T-cell (primary cell): ENCODE measurements around the gene ABO. TPM values are rescaled to one million over a fixed set of nuclear protein-coding genes. Genes with fewer than 3 reads are reported as not detected.
"Not testable (repeated sequence)": the region's sequence is repeated elsewhere in the genome, so short reads cannot be mapped to it uniquely, and the experiment has no call there.

ENCODE experiments used
- ATAC-seq, 4 experiments: fragments of 200-7000 bp in 3 of 4; fragments of 150-1000 bp in 1 of 4; cut with Tn5 transposase; replicated peaks in 1 of 4; 1 replicate in 3 of 4; 2 replicates in 1 of 4; pipeline ENCODE4 v1.10.0; 2021; ENCODE audit warnings: moderate library complexity in 3 of 4, mild to moderate bottlenecking in 2 of 4, moderate number of reproducible peaks in 1 of 4
- CTCF ChIA-PET, 2 donors: fragments of 300-600 bp; sonication (Branson Sonifier 250); formaldehyde crosslinking; loops; one replicate each; lab custom pipeline; 2022; ENCODE audit warnings: antibody characterized with exemption in 2 of 2; lab: Charles Lee
- POLR2A ChIA-PET, 2 donors: fragments of 300-600 bp; sonication (Branson Sonifier 250); formaldehyde crosslinking; loops; one replicate each; lab custom pipeline; 2022; ENCODE audit warnings: antibody characterized with exemption in 2 of 2; lab: Charles Lee
- DNase-seq, 35 experiments: peaks; one replicate each; pipeline versions ENCODE4 v3.0.0 to v3.0.0-alpha.2; 2013 to 2023
- H3K27ac ChIP-seq: one replicate; pipeline ENCODE4 v1.5.1; 2013; ENCODE audit warnings: low read length
- H3K27me3 ChIP-seq, 2 experiments: replicated peaks in 1 of 2; 1 replicate in 1 of 2; 2 replicates in 1 of 2; pipeline versions ENCODE4 v1.6.1 to v1.7.0; 2013; ENCODE audit warnings: low read length in 1 of 2, mixed read lengths in 1 of 2; ENCODE audit not compliant: control insufficient read depth in 2 of 2, insufficient read depth in 2 of 2; ENCODE audit errors: extremely low read depth in 1 of 2
- H3K36me3 ChIP-seq, 2 donors: 1 replicate in 1 of 2; 2 replicates in 1 of 2; pipeline versions ENCODE4 v1.6.1 to v1.7.0; 2013; ENCODE audit warnings: low read length in 1 of 2; ENCODE audit not compliant: control insufficient read depth in 2 of 2, insufficient read depth in 1 of 2; ENCODE audit errors: extremely low read depth in 1 of 2
- H3K4me1 ChIP-seq, 2 experiments: 1 replicate in 1 of 2; 2 replicates in 1 of 2; pipeline versions ENCODE4 v1.6.1 to v1.7.0; 2013; ENCODE audit warnings: low read length in 2 of 2, mixed read lengths in 1 of 2; ENCODE audit not compliant: insufficient read depth in 2 of 2, control insufficient read depth in 1 of 2; ENCODE audit errors: extremely low read depth in 1 of 2
- H3K4me3 ChIP-seq, 2 donors: 1 replicate in 1 of 2; 2 replicates in 1 of 2; pipeline versions ENCODE4 v1.5.1 to v1.7.0; 2013; ENCODE audit warnings: mild to moderate bottlenecking in 2 of 2, low read length in 1 of 2, moderate library complexity in 1 of 2; ENCODE audit not compliant: control insufficient read depth in 1 of 2; ENCODE audit errors: extremely low read depth in 1 of 2
- H3K9me3 ChIP-seq: 2 replicates; pipeline ENCODE4 v1.7.0; 2013
- H3K27ac Mint-ChIP-seq, 2 donors: one replicate each; pipeline ENCODE4 v1.8.0; 2020 to 2021; ENCODE audit warnings: mild to moderate bottlenecking in 2 of 2, mixed read lengths in 2 of 2
- H3K27me3 Mint-ChIP-seq, 2 donors: one replicate each; pipeline ENCODE4 v1.8.0; 2021 to 2022; ENCODE audit warnings: mixed read lengths in 2 of 2
- H3K36me3 Mint-ChIP-seq: one replicate; pipeline ENCODE4 v1.8.0; 2021; ENCODE audit warnings: mixed read lengths
- H3K4me1 Mint-ChIP-seq, 3 donors: one replicate each; pipeline ENCODE4 v1.8.0; 2020 to 2022; ENCODE audit warnings: mixed read lengths in 3 of 3, mild to moderate bottlenecking in 1 of 3
- H3K4me3 Mint-ChIP-seq, 3 donors: one replicate each; pipeline ENCODE4 v1.8.0; 2020 to 2022; ENCODE audit warnings: mild to moderate bottlenecking in 3 of 3, mixed read lengths in 3 of 3, moderate library complexity in 3 of 3
- H3K9me3 Mint-ChIP-seq, 3 donors: one replicate each; pipeline ENCODE4 v1.8.0; 2020 to 2022; ENCODE audit warnings: mixed read lengths in 3 of 3
- WGBS: methylation state at CpG from one replicate; pipeline ENCODE4 v1.1.5; 2013; ENCODE audit warnings: missing lambda C conversion rate; ENCODE audit not compliant: insufficient coverage; 5-methylcytosine and 5-hydroxymethylcytosine counted together
- total RNA-seq, 35 experiments: library from RNA in 6 of 35; stranded (reverse) in 6 of 35; fragments of 120-200 nt in 1 of 35; gene quantifications; one replicate each; pipeline versions ENCODE4 v1.2.1 to v1.2.4 and lab custom pipeline; 2013 to 2026

Gene ABO
- total RNA-seq, 5 donors from 2014 or later (not counting 1 experiment from before 2014, with no cell fraction given), result 0.06 to 1.8 (median 0.37) TPM; not detected in 1

DNA sequence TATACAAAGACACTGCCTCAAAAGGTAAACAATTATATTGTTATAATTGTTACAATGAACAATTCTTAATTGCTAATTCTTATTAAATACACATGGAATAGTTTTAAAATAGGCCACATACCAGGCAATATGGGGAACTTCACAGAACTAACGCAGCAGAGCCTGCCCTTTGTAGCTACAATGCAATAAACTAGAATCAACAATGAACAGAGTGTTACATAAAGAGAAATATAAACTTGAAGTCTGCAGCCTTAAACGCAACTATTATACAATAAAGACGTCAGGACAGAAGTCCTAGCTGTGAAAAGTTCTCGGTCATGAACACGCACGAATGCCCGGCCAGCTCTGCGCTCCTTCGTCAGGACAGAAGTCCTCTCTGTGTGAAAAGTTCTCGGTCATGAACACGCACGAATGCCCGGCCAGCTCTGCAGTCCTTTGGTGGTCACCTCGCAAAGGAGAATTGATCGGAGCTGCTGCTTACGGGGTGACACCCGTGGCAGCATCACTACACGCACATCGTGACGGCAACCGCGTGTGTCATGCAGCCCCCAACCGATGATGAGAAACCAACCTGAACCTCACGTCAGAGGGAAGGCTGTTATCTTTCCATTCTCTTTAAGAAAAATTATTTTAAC, 43.0 kb downstream of the ABO start:
- 92% methylated on average over 20 of the region's 24 CpGs for WGBS
- ATAC-seq, H3K9me3 ChIP-seq, H3K36me3 ChIP-seq, H3K27ac Mint-ChIP-seq, H3K4me1 Mint-ChIP-seq, H3K9me3 Mint-ChIP-seq, H3K36me3 Mint-ChIP-seq, H3K4me1 ChIP-seq, H3K4me3 ChIP-seq, DNase-seq, H3K4me3 Mint-ChIP-seq, H3K27ac ChIP-seq, POLR2A ChIA-PET, H3K27me3 Mint-ChIP-seq, CTCF ChIA-PET: not testable (repeated sequence)
- H3K27me3 ChIP-seq, result peaks cover 0 to 30% of the 10 kb centered on the region in 2 experiments

DNA sequence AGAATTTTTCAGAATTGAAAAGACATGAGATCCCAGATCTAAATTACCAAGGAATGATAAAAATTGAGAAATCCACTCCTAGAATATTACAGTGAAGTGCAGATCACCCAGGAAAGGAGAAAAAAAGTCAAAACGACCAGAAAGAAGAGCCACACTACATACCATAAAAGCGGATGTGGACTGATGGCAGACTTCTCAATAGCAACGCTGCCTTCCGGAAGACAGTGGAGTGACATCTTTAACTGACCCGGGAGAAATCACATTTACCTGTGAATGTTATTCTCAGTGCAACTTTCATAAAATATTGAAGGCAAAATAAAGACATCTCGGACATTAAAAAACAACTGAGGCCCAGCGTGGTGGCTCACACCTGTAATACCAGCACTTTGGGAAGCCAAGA, 44.5 kb downstream of the ABO start:
- 82% methylated on average over 5 of the region's 7 CpGs for WGBS
- H3K4me3 Mint-ChIP-seq, H3K4me1 ChIP-seq, H3K36me3 Mint-ChIP-seq, H3K4me1 Mint-ChIP-seq, H3K27ac ChIP-seq, H3K27ac Mint-ChIP-seq, DNase-seq, H3K27me3 Mint-ChIP-seq, H3K9me3 Mint-ChIP-seq, H3K36me3 ChIP-seq, H3K9me3 ChIP-seq, POLR2A ChIA-PET, ATAC-seq, CTCF ChIA-PET, H3K4me3 ChIP-seq: not testable (repeated sequence)
- peaks cover 0 to 30% of the 10 kb centered on the region in 2 experiments for H3K27me3 ChIP-seq

GRCh38 chr9:133230093-133230492, 44.9 kb downstream of the ABO start:
- WGBS, result 90% methylated on average over 4 of the region's 5 CpGs
- Mint-ChIP-seq H3K27ac (no peak overlapping the region), H3K9me3 (no peaks in the 10 kb centered on the region), H3K27me3 (peaks cover 0 to 3% of the 10 kb centered on the region in 2 donors), H3K4me3 (no peak overlapping the region), H3K36me3 (no peaks in the 10 kb centered on the region), H3K4me1 (no peaks in the 10 kb centered on the region)
- DNase-seq (no peak), ATAC-seq (no peak)
- H3K4me1 ChIP-seq, result no peaks in the 10 kb centered on the region
- H3K4me3 ChIP-seq, result no peak overlapping the region
- ChIA-PET POLR2A (no interaction called here), CTCF (interaction anchor here in 1 of 2 donors (0.6 kb wide), 1 partner anchor 430 kb away, joined by 3 read pairs; no protein-coding TSS in a partner anchor)
- H3K27me3 ChIP-seq, result peaks cover 0 to 31% of the 10 kb centered on the region in 2 experiments
- H3K9me3 ChIP-seq, result no peaks in the 10 kb centered on the region
- H3K36me3 ChIP-seq, result no peaks in the 10 kb centered on the region
- no peak overlapping the region for H3K27ac ChIP-seq

- CTCF ChIA-PET, H3K9me3 Mint-ChIP-seq, POLR2A ChIA-PET, H3K4me1 Mint-ChIP-seq, ATAC-seq, H3K27me3 Mint-ChIP-seq, H3K4me1 ChIP-seq, H3K9me3 ChIP-seq, H3K27ac ChIP-seq, H3K36me3 ChIP-seq, H3K4me3 Mint-ChIP-seq, H3K36me3 Mint-ChIP-seq, H3K27ac Mint-ChIP-seq, H3K4me3 ChIP-seq: not testable (repeated sequence)
- 86% methylated on average over 5 of the region's 22 CpGs for WGBS
- H3K27me3 ChIP-seq, result peaks cover 0 to 28% of the 10 kb centered on the region in 2 experiments
- peak in 2 of 35 experiments; percentile 1 to 13 for DNase-seq
Observed at GRCh38 chr9:133228474-133229193, 46.4 kb downstream of the ABO start.

DNA sequence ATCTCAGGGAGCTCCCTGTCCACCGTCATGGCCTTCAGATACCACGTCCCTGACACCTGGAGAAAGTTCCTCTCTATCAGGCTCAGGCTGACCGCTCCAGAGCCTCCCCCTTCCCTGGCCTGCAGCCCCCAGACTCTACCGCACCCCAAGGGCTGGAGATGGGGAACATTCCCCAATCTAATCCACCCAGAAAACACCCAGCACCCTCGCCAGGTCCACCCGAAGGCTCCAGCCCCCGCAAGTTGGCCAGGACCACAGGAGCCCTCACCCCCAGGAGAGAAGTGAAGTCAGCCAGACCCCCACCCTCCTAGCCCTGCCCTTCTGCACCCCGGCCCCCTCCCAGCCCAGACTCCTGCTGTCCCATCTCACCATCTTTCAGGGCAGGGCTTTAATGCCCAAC, 47.0 kb downstream of the ABO start:
- WGBS, result 80% methylated on average over 7 of the region's 8 CpGs
- H3K4me1 Mint-ChIP-seq, ATAC-seq, H3K36me3 Mint-ChIP-seq, H3K27ac ChIP-seq, POLR2A ChIA-PET, H3K9me3 Mint-ChIP-seq, H3K9me3 ChIP-seq, CTCF ChIA-PET, H3K4me3 Mint-ChIP-seq, H3K36me3 ChIP-seq, H3K27ac Mint-ChIP-seq, H3K27me3 Mint-ChIP-seq, H3K4me1 ChIP-seq, H3K4me3 ChIP-seq: not testable (repeated sequence)
- peaks cover 0 to 34% of the 10 kb centered on the region in 2 experiments for H3K27me3 ChIP-seq
- peak in 1 of 35 experiments; percentile 10 for DNase-seq

DNA sequence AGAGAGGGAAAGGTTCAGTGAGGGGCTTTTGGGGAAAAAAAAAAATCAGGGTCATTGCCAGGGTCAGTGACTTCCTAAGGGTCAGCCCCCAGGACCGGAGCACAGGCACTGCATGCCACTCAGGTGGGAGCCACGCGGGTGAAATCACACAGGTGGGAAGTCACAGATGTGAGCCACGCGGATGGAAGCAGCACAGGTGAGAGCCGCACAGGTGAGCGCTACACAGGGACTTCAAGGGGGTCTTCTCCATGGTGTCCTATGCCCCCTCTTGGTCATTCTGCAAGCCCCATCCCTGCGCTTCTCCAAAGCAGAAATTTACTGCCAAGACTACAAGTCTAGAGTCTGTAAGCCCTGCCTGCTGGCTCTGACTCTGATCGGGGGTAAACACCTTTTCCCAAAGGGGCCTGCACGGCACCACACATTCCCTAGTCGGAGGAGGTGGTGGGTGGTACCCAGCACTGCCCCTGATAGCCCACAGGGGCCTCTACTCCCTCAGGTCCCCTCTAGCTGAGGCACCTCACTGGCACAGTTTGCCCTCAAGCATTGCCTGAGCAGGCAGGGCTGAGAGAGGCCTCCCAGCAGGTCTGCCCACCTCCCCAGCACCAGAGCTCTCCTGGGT, 47.6 kb downstream of the ABO start:
- WGBS, result 88% methylated on average over 8 of the region's 11 CpGs
- Mint-ChIP-seq H3K4me3 (no peak overlapping the region), H3K9me3 (no peaks in the 10 kb centered on the region), H3K27ac (no peak overlapping the region), H3K27me3 (peaks cover 7 to 11% of the 10 kb centered on the region in 2 donors), H3K36me3 (no peaks in the 10 kb centered on the region), H3K4me1 (no peaks in the 10 kb centered on the region)
- Histone ChIP-seq H3K9me3 (no peaks in the 10 kb centered on the region), H3K27me3 (peaks cover 0 to 35% of the 10 kb centered on the region in 2 experiments), H3K36me3 (no peaks in the 10 kb centered on the region), H3K4me1 (no peaks in the 10 kb centered on the region), H3K27ac (no peak overlapping the region), H3K4me3 (no peak overlapping the region)
- ATAC-seq (no peak), DNase-seq (peak in 1 of 35 experiments; percentile 20)
- POLR2A ChIA-PET, result no interaction called here
- CTCF ChIA-PET, result no interaction called here
